OCI-LY7 (cell line): ENCODE results near the gene NT5C2. TPM values are rescaled to one million over a fixed set of nuclear protein-coding genes. Genes with fewer than 3 reads are reported as not detected.
"Not testable (repeated sequence)": the region's sequence is repeated elsewhere in the genome, so short reads cannot be mapped to it uniquely, and the experiment has no call there.

Experiments
- BruUV-seq: library from RNA; stranded (reverse); fragments of 400-500 nt; replicated peaks from 2 replicates; lab custom pipeline; 2021; lab: Mats Ljungman, UMichigan
- CTCF ChIA-PET: fragments of 300-600 bp; sonication (Branson Sonifier 250); formaldehyde crosslinking; loops from one replicate; lab custom pipeline; 2022; ENCODE audit warnings: antibody characterized with exemption; ENCODE audit not compliant: unreplicated experiment; lab: Charles Lee
- POLR2A ChIA-PET: fragments of 300-600 bp; sonication (Branson Sonifier 250); formaldehyde crosslinking; loops from one replicate; lab custom pipeline; 2022; ENCODE audit warnings: antibody characterized with exemption; lab: Charles Lee
- DNase-seq: peaks from one replicate; pipeline ENCODE4 v3.0.0-alpha.2; 2015; ENCODE audit warnings: low spot score
- H2AFZ ChIP-seq: fragments of 200-600 bp; sonication (generic), shearing (Covaris generic); 2 replicates; pipeline ENCODE4 v1.6.1; 2014; ENCODE audit warnings: mild to moderate bottlenecking, antibody characterized with exemption, low read length, moderate library complexity
- H3K27ac ChIP-seq: fragments of 200-600 bp; sonication (generic); 2 replicates; pipeline ENCODE4 v1.5.1; 2014; ENCODE audit warnings: mixed run types, low read depth, mild to moderate bottlenecking, moderate library complexity, low read length, inconsistent platforms; ENCODE audit not compliant: poor library complexity, severe bottlenecking
- H3K36me3 ChIP-seq: fragments of 200-600 bp; sonication (generic); 2 replicates; pipeline ENCODE4 v1.6.1; 2014; ENCODE audit warnings: mild to moderate bottlenecking, antibody characterized with exemption, low read length, moderate library complexity, mixed read lengths; ENCODE audit not compliant: insufficient read depth
- H3K4me1 ChIP-seq: fragments of 200-600 bp; sonication (generic); 2 replicates; pipeline ENCODE4 v1.5.1; 2014; ENCODE audit warnings: mild to moderate bottlenecking, low read length; ENCODE audit not compliant: insufficient read depth, poor library complexity, severe bottlenecking
- H3K4me2 ChIP-seq: fragments of 200-600 bp; sonication (generic); 2 replicates; pipeline ENCODE4 v1.6.1; 2014; ENCODE audit warnings: mild to moderate bottlenecking, low read length
- H3K4me3 ChIP-seq: fragments of 200-600 bp; sonication (generic); 2 replicates; pipeline ENCODE4 v1.5.1; 2014; ENCODE audit warnings: mild to moderate bottlenecking, low read depth, low read length; ENCODE audit not compliant: poor library complexity, severe bottlenecking
- H3K79me2 ChIP-seq: fragments of 200-600 bp; sonication (generic); 2 replicates; pipeline ENCODE4 v1.6.1; 2016; ENCODE audit warnings: low read depth, mild to moderate bottlenecking, low read length, moderate library complexity, mixed read lengths; ENCODE audit not compliant: insufficient read depth
- H3K9me2 ChIP-seq: fragments of 200-600 bp; sonication (generic); 2 replicates; pipeline ENCODE4 v1.6.1; 2016; ENCODE audit warnings: mild to moderate bottlenecking, low read length, mixed read lengths; ENCODE audit not compliant: insufficient read depth
- H3K9me3 ChIP-seq: fragments of 200-600 bp; sonication (generic); 2 replicates; pipeline ENCODE4 v1.6.1; 2014; ENCODE audit warnings: mild to moderate bottlenecking, mixed run types, low read length, mixed read lengths
- H4K20me1 ChIP-seq: fragments of 200-600 bp; sonication (generic); 2 replicates; pipeline ENCODE4 v1.6.1; 2014; ENCODE audit warnings: mild to moderate bottlenecking, antibody characterized with exemption, low read length, moderate library complexity, mixed read lengths; ENCODE audit not compliant: insufficient read depth
- EZH2phosphoT487 ChIP-seq: fragments of 200-600 bp; sonication (generic); IDR thresholded peaks from 2 replicates; pipeline ENCODE4 v1.6.1; 2018; ENCODE audit warnings: low read depth, borderline replicate concordance, mild to moderate bottlenecking, mixed run types, antibody characterized with exemption, low read length, moderate library complexity, mixed read lengths
- intact Hi-C: fragments of 100-400 bp; cut with micrococcal nuclease; formaldehyde crosslinking; loops from one replicate; pipeline ENCODE4 v1.10.0; 2022; ENCODE audit not compliant: unreplicated experiment
- total RNA-seq, 2 experiments: library from RNA; depleted of rRNA in 1 of 2; stranded (reverse); fragments of >200 nt in 1 of 2; shearing (Covaris generic) in 1 of 2; gene quantifications; 2 replicates each; pipeline ENCODE4 v1.2.3, GENCODE V29; 2014 to 2022
- TF ChIP-seq, protein P1 (sequence below): fragments of 200-600 bp; sonication (generic); conservative IDR thresholded peaks from 2 replicates; pipeline ENCODE4 v1.5.1; 2014; ENCODE audit warnings: mild to moderate bottlenecking, antibody characterized with exemption, low read length, moderate library complexity, mixed read lengths

NT5C2 gene
- total RNA-seq, 2 experiments from 2014 or later: 72.0 to 87.3 TPM

DNA sequence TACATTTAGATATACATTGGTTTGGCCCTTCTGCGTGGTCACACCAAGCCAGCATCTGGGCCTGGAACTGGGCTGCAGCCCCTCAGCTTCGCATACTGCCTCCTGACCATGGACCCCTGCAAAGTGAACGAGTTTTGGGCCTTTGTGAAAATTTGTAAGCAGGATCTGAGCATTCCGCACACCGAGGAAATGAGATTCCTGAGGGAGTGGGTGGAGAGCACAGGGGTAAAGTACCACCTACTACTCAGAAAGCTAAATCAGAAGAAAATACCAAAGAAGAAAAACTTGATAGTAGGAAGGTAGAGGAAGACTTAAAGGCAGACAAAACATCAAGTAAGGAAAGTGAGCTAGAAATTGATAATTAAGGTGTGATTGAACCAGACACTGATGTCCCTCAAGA, 22.5 kb upstream of the NT5C2 start:
- no peaks in the 10 kb centered on the region for H3K79me2 ChIP-seq
- intact Hi-C loops: no loop called here
- H4K20me1 ChIP-seq: no peaks in the 10 kb centered on the region
- H3K27ac ChIP-seq: no peak overlapping the region
- H3K36me3 ChIP-seq: no peaks in the 10 kb centered on the region
- ChIA-PET POLR2A (interaction anchor here (0.7 to 1.0 kb wide), 2 partner anchors 99 to 118 kb away, joined by 3 to 4 read pairs; no protein-coding TSS in a partner anchor), CTCF (no interaction called here)
- no peak overlapping the region for H3K4me2 ChIP-seq
- H3K9me3 ChIP-seq: no peaks in the 10 kb centered on the region
- H3K4me3 ChIP-seq: no peak overlapping the region
- no TSS peak for BruUV-seq
- no peaks in the 10 kb centered on the region for H3K4me1 ChIP-seq
- DNase-seq: no peak
- no peak for TF ChIP-seq EZH2phosphoT487
- TF ChIP-seq, protein P1, sequence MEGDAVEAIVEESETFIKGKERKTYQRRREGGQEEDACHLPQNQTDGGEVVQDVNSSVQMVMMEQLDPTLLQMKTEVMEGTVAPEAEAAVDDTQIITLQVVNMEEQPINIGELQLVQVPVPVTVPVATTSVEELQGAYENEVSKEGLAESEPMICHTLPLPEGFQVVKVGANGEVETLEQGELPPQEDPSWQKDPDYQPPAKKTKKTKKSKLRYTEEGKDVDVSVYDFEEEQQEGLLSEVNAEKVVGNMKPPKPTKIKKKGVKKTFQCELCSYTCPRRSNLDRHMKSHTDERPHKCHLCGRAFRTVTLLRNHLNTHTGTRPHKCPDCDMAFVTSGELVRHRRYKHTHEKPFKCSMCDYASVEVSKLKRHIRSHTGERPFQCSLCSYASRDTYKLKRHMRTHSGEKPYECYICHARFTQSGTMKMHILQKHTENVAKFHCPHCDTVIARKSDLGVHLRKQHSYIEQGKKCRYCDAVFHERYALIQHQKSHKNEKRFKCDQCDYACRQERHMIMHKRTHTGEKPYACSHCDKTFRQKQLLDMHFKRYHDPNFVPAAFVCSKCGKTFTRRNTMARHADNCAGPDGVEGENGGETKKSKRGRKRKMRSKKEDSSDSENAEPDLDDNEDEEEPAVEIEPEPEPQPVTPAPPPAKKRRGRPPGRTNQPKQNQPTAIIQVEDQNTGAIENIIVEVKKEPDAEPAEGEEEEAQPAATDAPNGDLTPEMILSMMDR: no peak
- no peak overlapping the region for H2AFZ ChIP-seq
- H3K9me2 ChIP-seq: no peaks in the 10 kb centered on the region

DNA sequence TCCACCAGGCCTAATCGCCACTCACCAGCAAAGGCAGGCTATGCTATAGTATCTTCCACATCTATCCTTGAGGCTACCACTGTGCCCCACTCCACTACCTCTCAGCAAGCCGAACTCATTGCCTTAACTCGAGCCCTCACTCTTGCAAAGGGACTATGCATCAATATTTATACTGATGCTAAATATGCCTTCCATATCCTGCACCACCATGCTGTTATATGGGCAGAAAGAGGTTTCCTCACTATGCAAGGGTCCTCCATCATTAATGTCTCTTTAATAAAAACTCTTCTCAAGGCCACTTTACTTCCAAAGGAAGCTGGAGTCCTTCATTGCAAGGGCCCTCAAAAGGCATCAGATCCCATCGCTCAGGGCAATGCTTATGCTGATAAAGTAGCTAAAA, 17.2 kb upstream of the NT5C2 start:
- H3K9me2 ChIP-seq, POLR2A ChIA-PET, H3K79me2 ChIP-seq, H3K36me3 ChIP-seq, H3K9me3 ChIP-seq, H3K27ac ChIP-seq, BruUV-seq, H4K20me1 ChIP-seq, CTCF ChIA-PET, H3K4me2 ChIP-seq, H2AFZ ChIP-seq, intact Hi-C loops, DNase-seq, H3K4me1 ChIP-seq, H3K4me3 ChIP-seq: not testable (repeated sequence)

DNA sequence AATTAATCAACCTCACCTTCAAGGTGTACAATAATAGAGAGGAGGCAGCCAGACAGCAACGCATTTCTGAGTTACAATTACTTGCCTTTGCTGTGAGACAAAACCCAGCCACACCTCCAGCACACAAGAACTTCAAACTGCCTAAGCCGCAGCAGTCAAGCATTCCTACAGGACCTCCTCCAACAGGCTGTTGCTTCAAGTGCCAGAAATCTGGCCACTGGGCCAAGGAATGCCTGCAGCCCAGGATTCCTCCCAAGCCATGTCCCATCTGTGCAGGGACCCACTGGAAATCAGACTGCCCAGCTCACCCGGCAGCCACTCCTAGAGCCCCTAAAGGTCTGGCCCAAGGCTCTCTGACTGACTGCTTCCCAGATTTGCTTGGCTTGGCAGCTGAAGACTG, 14.6 kb upstream of the NT5C2 start:
- H3K4me3 ChIP-seq, H2AFZ ChIP-seq, H3K9me3 ChIP-seq, H3K27ac ChIP-seq, H3K36me3 ChIP-seq, intact Hi-C loops, CTCF ChIA-PET, DNase-seq, BruUV-seq, H3K9me2 ChIP-seq, POLR2A ChIA-PET, H3K4me2 ChIP-seq, H4K20me1 ChIP-seq, H3K4me1 ChIP-seq, H3K79me2 ChIP-seq: not testable (repeated sequence)

DNA sequence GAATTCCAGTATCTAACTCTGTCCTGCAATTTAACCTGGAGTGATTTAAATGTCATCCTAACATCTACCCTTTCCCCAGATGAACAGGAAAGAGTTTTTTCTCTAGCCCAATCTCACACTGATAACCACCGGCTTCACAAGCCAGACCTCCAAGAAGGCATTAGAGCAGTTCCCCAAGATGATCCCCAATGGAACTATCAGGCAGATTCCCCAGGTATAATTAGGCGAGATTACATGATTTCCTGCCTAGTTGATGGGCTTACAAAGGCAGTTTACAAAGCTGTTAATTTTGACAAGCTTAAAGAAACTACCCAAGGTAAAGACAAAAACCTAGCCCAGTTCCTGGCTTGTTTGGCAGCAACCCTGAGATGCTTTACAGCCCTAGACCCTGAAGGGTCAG, 14.1 kb upstream of the NT5C2 start:
- H3K4me2 ChIP-seq: no peak overlapping the region
- H4K20me1 ChIP-seq: no peaks in the 10 kb centered on the region
- TF ChIP-seq, protein P1: no peak
- no peak for TF ChIP-seq EZH2phosphoT487
- H3K9me2 ChIP-seq: no peaks in the 10 kb centered on the region
- H2AFZ ChIP-seq: no peak overlapping the region
- H3K9me3 ChIP-seq: no peaks in the 10 kb centered on the region
- H3K4me3 ChIP-seq: no peak overlapping the region
- CTCF ChIA-PET: interaction anchor here (0.6 kb wide), 1 partner anchor 129 kb away, joined by 3 read pairs; no protein-coding TSS in a partner anchor
- H3K36me3 ChIP-seq: no peaks in the 10 kb centered on the region
- no peak for DNase-seq
- intact Hi-C loops: no loop called here
- POLR2A ChIA-PET: no interaction called here
- H3K79me2 ChIP-seq: no peaks in the 10 kb centered on the region
- BruUV-seq: no TSS peak
- no peak overlapping the region for H3K27ac ChIP-seq
- no peaks in the 10 kb centered on the region for H3K4me1 ChIP-seq

DNA sequence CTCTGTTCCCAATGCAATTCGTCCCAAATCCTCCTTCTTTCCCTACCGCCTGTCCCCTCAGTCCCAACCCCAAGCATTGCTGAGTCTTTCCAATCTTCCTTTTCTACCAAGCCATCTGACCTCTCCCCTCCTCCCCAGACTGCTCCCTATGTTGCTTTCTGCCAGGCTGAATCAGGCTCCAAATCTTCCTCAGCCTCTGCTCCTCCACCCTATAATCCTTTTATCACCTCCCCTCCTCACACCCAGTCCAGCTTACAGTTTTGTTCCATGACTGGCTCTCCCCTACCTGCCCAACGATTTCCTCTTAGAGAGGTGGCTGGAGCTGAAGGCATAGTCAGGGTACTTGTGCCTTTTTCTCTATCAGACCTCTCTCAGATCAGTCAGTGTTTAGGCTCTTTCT, 13.6 kb upstream of the NT5C2 start:
- H3K4me3 ChIP-seq, H3K36me3 ChIP-seq, H3K79me2 ChIP-seq, H3K4me2 ChIP-seq, POLR2A ChIA-PET, BruUV-seq, H4K20me1 ChIP-seq, intact Hi-C loops, H3K4me1 ChIP-seq, H3K9me2 ChIP-seq, H3K9me3 ChIP-seq, H2AFZ ChIP-seq, H3K27ac ChIP-seq, DNase-seq: not testable (repeated sequence)
- CTCF ChIA-PET: interaction anchor here (0.6 kb wide), 1 partner anchor 129 kb away, joined by 3 read pairs; no protein-coding TSS in a partner anchor
